Trophoblast cell (in vitro differentiated cells and primary cell): ENCODE results near the gene DYNLRB1.

Experiments
- DNase-seq, 2 donors: peaks; one replicate each; pipeline ENCODE4 v3.0.0-alpha.2; 2016
- H2AFZ ChIP-seq: 2 replicates; pipeline ENCODE4 v1.6.1; 2013; ENCODE audit warnings: low read length, moderate library complexity, mild to moderate bottlenecking; ENCODE audit not compliant: insufficient read depth, poor library complexity
- H2AK5ac ChIP-seq: 2 replicates; pipeline ENCODE4 v1.6.1; 2013; ENCODE audit warnings: mild to moderate bottlenecking, low read length
- H2BK120ac ChIP-seq: 2 replicates; pipeline ENCODE4 v1.6.1; 2013; ENCODE audit warnings: low read length, mild to moderate bottlenecking, moderate library complexity; ENCODE audit not compliant: insufficient read depth, poor library complexity
- H2BK12ac ChIP-seq: 2 replicates; pipeline ENCODE4 v1.6.1; 2013; ENCODE audit warnings: mild to moderate bottlenecking, low read length, moderate library complexity
- H2BK5ac ChIP-seq: 2 replicates; pipeline ENCODE4 v1.6.1; 2013; ENCODE audit warnings: low read length, low read depth, moderate library complexity, mild to moderate bottlenecking; ENCODE audit not compliant: poor library complexity
- H3K14ac ChIP-seq: 2 replicates; pipeline ENCODE4 v1.6.1; 2013; ENCODE audit warnings: mild to moderate bottlenecking, low read length
- H3K18ac ChIP-seq: 2 replicates; pipeline ENCODE4 v1.6.1; 2013; ENCODE audit warnings: mild to moderate bottlenecking, low read length
- H3K23ac ChIP-seq: 2 replicates; pipeline ENCODE4 v1.6.1; 2013; ENCODE audit warnings: low read length
- H3K27ac ChIP-seq: 2 replicates; pipeline ENCODE4 v1.5.1; 2013; ENCODE audit warnings: low read depth, mild to moderate bottlenecking, inconsistent platforms, low read length, moderate library complexity
- H3K27me3 ChIP-seq: 2 replicates; pipeline ENCODE4 v1.6.1; 2013; ENCODE audit warnings: inconsistent platforms, mild to moderate bottlenecking, low read length, moderate library complexity; ENCODE audit not compliant: insufficient read depth
- H3K36me3 ChIP-seq, 2 experiments: 1 replicate in 1 of 2; 2 replicates in 1 of 2; pipeline ENCODE4 v1.6.1; 2013; ENCODE audit warnings: low read length in 2 of 2, mild to moderate bottlenecking in 2 of 2, moderate library complexity in 1 of 2; ENCODE audit not compliant: insufficient read depth in 2 of 2, control insufficient read depth in 1 of 2
- H3K4ac ChIP-seq: 2 replicates; pipeline ENCODE4 v1.6.1; 2013; ENCODE audit warnings: low read depth, mild to moderate bottlenecking, low read length, moderate library complexity
- H3K4me1 ChIP-seq, 2 experiments: 1 replicate in 1 of 2; 2 replicates in 1 of 2; pipeline ENCODE4 v1.6.1; 2013; ENCODE audit warnings: low read length in 2 of 2, mild to moderate bottlenecking in 2 of 2, moderate library complexity in 1 of 2; ENCODE audit not compliant: insufficient read depth in 2 of 2, control insufficient read depth in 1 of 2
- H3K4me2 ChIP-seq: 2 replicates; pipeline ENCODE4 v1.6.1; 2013; ENCODE audit warnings: inconsistent platforms, mild to moderate bottlenecking, low read length, moderate library complexity
- H3K4me3 ChIP-seq: 2 replicates; pipeline ENCODE4 v1.5.1; 2013; ENCODE audit warnings: mild to moderate bottlenecking, low read depth, low read length, inconsistent platforms
- H3K79me1 ChIP-seq: one replicate; pipeline ENCODE4 v1.6.1; 2013; ENCODE audit warnings: low read length
- H3K79me2 ChIP-seq: 2 replicates; pipeline ENCODE4 v1.6.1; 2013; ENCODE audit warnings: low read length, mild to moderate bottlenecking; ENCODE audit not compliant: control insufficient read depth, insufficient read depth, poor library complexity
- H3K9ac ChIP-seq: 2 replicates; pipeline ENCODE4 v1.6.1; 2013; ENCODE audit warnings: mild to moderate bottlenecking, low read length
- H3K9me3 ChIP-seq: 2 replicates; pipeline ENCODE4 v1.6.1; 2013; ENCODE audit warnings: low read depth, mild to moderate bottlenecking, control low read depth, inconsistent platforms, low read length; ENCODE audit not compliant: insufficient read depth
- H4K12ac ChIP-seq: 2 replicates; pipeline ENCODE4 v1.6.1; 2013; ENCODE audit warnings: low read depth, mild to moderate bottlenecking, low read length, moderate library complexity
- H4K8ac ChIP-seq: 2 replicates; pipeline ENCODE4 v1.6.1; 2013; ENCODE audit warnings: low read depth, mild to moderate bottlenecking, low read length, moderate library complexity
- H4K91ac ChIP-seq: one replicate; pipeline ENCODE4 v1.6.1; 2013; ENCODE audit warnings: low read depth, mild to moderate bottlenecking, low read length, moderate library complexity
- WGBS: extraction: QIAGEN DNeasy Blood & Tissue Kit; methylation state at CpG from one replicate; pipeline ENCODE4 v1.1.7; 2013; ENCODE audit warnings: missing lambda C conversion rate; ENCODE audit not compliant: insufficient read length, insufficient coverage; ENCODE audit errors: extremely low coverage; 5-methylcytosine and 5-hydroxymethylcytosine counted together

The DYNLRB1 gene

DNA sequence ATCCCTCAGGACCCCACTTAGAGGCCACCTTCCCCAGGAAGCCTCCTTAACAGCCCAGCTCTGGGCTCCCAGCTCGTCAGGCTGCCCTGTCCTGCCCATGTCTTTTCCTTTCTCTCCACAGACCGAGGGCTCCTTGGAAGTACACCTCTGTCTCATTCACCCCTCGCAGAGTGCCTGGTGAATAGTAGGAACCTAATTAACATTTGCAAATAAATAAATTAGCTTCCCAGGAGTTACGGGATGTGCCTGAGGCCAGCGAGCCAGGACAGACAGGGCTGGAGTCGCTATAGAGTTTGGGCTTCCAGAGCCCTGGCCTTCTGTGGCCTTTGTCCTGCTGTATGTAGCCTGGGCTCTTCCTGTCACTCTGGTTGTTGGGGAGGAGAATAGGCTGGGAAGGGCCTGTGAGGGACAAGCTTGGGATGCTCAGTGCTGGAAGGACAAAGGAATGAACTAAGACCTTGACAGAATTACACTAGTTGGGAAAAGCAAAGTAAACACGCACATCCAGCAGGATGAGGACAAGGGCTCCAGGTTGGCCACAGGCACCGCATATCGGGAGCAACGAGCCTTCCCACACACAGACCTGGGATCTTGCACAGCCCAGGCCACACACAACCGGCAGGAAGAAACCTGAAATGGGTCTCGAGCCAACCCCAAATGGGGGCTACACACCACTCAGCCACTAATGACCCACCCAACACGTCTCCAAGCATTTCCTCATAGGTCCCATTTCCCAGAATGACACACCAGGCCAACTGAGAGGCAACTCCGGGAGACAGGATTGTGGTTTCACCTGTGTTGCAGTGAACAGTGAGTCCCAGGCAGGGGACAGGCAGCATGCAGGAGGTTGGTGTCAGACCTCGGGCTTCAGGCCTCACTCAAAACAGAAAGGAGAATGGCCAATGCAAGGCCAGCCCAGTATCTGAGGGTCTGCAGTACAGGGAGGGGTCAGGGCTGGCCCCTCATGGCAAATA lies 52.0 kb downstream of the DYNLRB1 start:
- no peak overlapping the region for H3K4me3 ChIP-seq
- DNase-seq = no peak
- H3K18ac ChIP-seq = no peak overlapping the region
- H3K23ac ChIP-seq = no peak overlapping the region
- no peak overlapping the region for H3K27ac ChIP-seq
- H2AK5ac ChIP-seq = no peak overlapping the region
- no peak overlapping the region for H4K91ac ChIP-seq
- H3K9me3 ChIP-seq = peaks cover 5% of the 10 kb centered on the region
- H3K14ac ChIP-seq = no peak overlapping the region
- no peaks in the 10 kb centered on the region for H3K4me1 ChIP-seq
- H2BK12ac ChIP-seq = no peak overlapping the region
- no CpG with 5 or more reads among the region's 15 CpGs for WGBS
- no peak overlapping the region for H2BK120ac ChIP-seq
- H4K8ac ChIP-seq = no peak overlapping the region
- H3K4ac ChIP-seq = no peak overlapping the region
- H2AFZ ChIP-seq = no peak overlapping the region
- no peak overlapping the region for H2BK5ac ChIP-seq
- H3K36me3 ChIP-seq = peaks cover 2 to 6% of the 10 kb centered on the region in 2 experiments
- H3K4me2 ChIP-seq = no peak overlapping the region
- H3K9ac ChIP-seq = no peak overlapping the region
- no peaks in the 10 kb centered on the region for H3K27me3 ChIP-seq
- no peaks in the 10 kb centered on the region for H3K79me1 ChIP-seq
- no peak overlapping the region for H4K12ac ChIP-seq
- H3K79me2 ChIP-seq = no peaks in the 10 kb centered on the region

DNA sequence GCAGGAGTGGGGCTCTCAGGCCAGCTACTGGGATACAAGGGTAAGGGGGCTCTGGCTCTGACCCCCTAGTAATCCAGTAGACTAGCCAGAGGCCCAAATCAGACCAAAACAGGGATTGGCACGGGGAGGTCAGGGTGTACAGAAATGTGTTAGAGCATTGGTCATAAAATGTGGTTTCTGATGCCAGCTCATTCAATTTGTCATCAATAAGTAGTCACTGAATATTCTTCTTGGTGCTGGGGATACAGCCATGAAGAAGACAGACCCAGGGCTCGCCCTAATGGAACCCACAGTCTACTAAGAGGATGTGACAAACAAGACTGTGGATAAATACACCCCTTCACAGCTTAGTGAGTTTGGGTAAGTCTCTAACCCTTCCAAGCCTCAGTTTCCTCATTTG lies 53.4 kb downstream of the DYNLRB1 start:
- Histone ChIP-seq H4K91ac (no peak overlapping the region), H4K8ac (no peak overlapping the region), H3K4ac (no peak overlapping the region), H2BK120ac (no peak overlapping the region), H3K18ac (no peak overlapping the region), H3K9me3 (peaks cover 5% of the 10 kb centered on the region), H2BK5ac (no peak overlapping the region), H3K9ac (no peak overlapping the region), H2AFZ (no peak overlapping the region), H3K4me2 (no peak overlapping the region), H2AK5ac (no peak overlapping the region), H3K79me2 (no peaks in the 10 kb centered on the region), H3K23ac (no peak overlapping the region), H3K36me3 (peaks cover 2 to 6% of the 10 kb centered on the region in 2 experiments), H3K79me1 (no peaks in the 10 kb centered on the region), H3K27me3 (no peaks in the 10 kb centered on the region), H3K4me3 (no peak overlapping the region), H2BK12ac (no peak overlapping the region), H4K12ac (no peak overlapping the region), H3K4me1 (no peaks in the 10 kb centered on the region), H3K27ac (no peak overlapping the region), H3K14ac (no peak overlapping the region)
- no peak for DNase-seq
- WGBS = no CpG with 5 or more reads among the region's 2 CpGs

DNA sequence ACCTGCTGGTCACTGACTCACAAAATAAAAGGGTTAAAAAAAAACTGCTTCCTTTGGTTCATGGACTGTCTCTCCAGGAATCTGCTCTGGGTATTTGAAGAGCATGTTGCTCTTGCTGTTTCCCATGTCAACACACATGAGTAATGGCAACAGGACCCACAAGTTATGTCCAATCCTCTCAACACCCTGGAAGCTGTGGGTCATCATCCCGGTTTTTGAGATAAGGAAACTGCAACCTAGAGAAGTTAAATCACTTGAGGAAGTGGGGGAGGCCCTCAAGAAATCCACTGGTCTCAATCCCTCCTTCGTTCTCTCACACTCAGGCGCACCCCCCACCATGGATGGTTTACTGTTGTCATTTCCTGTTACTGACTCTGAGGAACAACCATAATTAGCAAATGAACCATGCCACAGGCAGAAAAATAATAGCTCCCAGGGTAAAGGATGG lies 54.7 kb downstream of the DYNLRB1 start:
- Histone ChIP-seq H2BK5ac (no peak overlapping the region), H3K36me3 (peaks cover 2 to 8% of the 10 kb centered on the region in 2 experiments), H3K18ac (no peak overlapping the region), H2AFZ (no peak overlapping the region), H2BK120ac (no peak overlapping the region), H3K79me1 (no peaks in the 10 kb centered on the region), H4K8ac (no peak overlapping the region), H3K27me3 (no peaks in the 10 kb centered on the region), H4K12ac (no peak overlapping the region), H3K9ac (no peak overlapping the region), H2BK12ac (no peak overlapping the region), H3K79me2 (no peaks in the 10 kb centered on the region), H3K4ac (no peak overlapping the region), H3K27ac (no peak overlapping the region), H2AK5ac (no peak overlapping the region), H3K14ac (no peak overlapping the region), H3K4me2 (no peak overlapping the region), H3K23ac (no peak overlapping the region), H3K4me3 (no peak overlapping the region), H3K9me3 (peaks cover under 1% of the 10 kb centered on the region), H3K4me1 (no peaks in the 10 kb centered on the region), H4K91ac (no peak overlapping the region)
- no CpG with 5 or more reads among the region's 3 CpGs for WGBS
- peak in 1 of 2 donors; percentile 24 for DNase-seq

DNA sequence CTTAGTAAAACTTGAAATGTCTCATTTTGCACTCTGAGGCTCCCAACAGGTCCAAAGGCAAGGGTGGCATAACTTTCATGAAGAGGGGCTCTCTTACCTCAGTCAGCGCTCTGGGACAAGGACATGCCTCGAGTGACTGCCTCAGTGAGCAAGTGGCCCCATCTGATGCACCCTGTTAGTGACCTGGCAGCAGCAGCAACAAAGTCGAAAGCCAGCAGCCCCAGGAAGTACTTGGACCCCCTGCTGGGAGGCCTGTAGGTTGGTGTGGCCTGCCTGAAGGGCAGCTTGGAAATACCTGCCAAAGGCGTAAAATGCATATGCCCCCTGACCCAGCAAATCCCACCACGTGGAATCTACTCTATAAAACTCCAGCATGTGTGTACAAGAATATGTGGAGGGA lies 55.5 kb downstream of the DYNLRB1 start:
- no peaks in the 10 kb centered on the region for H3K4me1 ChIP-seq
- no peak overlapping the region for H3K4ac ChIP-seq
- no peak overlapping the region for H3K18ac ChIP-seq
- peak overlapping the region; percentile 6 for H3K4me3 ChIP-seq
- H3K14ac ChIP-seq = no peak overlapping the region
- no peak overlapping the region for H2BK5ac ChIP-seq
- H4K12ac ChIP-seq = no peak overlapping the region
- no peak overlapping the region for H3K9ac ChIP-seq
- no peak overlapping the region for H4K8ac ChIP-seq
- no peaks in the 10 kb centered on the region for H3K9me3 ChIP-seq
- H3K79me1 ChIP-seq = no peaks in the 10 kb centered on the region
- H3K23ac ChIP-seq = no peak overlapping the region
- H3K27me3 ChIP-seq = no peaks in the 10 kb centered on the region
- no peak overlapping the region for H3K27ac ChIP-seq
- H2BK120ac ChIP-seq = no peak overlapping the region
- WGBS = no CpG with 5 or more reads among the region's 5 CpGs
- H2BK12ac ChIP-seq = no peak overlapping the region
- H3K36me3 ChIP-seq = peaks cover 2 to 8% of the 10 kb centered on the region in 2 experiments
- H2AK5ac ChIP-seq = no peak overlapping the region
- no peak overlapping the region for H2AFZ ChIP-seq
- H4K91ac ChIP-seq = no peak overlapping the region
- H3K79me2 ChIP-seq = no peaks in the 10 kb centered on the region
- H3K4me2 ChIP-seq = no peak overlapping the region
- DNase-seq = no peak
